GM12892 (cell line): ENCODE results near the gene APC2.

Experiments
- POLR2A ChIP-seq: IDR thresholded peaks from 2 replicates; pipeline ENCODE4 v1.6.1; 2011; ENCODE audit warnings: low read depth, low read length, control low read depth
- POLR2AphosphoS5 ChIP-seq: IDR thresholded peaks from 2 replicates; pipeline ENCODE4 v1.6.1; 2011; ENCODE audit warnings: low read depth, low read length, control low read depth

DNA sequence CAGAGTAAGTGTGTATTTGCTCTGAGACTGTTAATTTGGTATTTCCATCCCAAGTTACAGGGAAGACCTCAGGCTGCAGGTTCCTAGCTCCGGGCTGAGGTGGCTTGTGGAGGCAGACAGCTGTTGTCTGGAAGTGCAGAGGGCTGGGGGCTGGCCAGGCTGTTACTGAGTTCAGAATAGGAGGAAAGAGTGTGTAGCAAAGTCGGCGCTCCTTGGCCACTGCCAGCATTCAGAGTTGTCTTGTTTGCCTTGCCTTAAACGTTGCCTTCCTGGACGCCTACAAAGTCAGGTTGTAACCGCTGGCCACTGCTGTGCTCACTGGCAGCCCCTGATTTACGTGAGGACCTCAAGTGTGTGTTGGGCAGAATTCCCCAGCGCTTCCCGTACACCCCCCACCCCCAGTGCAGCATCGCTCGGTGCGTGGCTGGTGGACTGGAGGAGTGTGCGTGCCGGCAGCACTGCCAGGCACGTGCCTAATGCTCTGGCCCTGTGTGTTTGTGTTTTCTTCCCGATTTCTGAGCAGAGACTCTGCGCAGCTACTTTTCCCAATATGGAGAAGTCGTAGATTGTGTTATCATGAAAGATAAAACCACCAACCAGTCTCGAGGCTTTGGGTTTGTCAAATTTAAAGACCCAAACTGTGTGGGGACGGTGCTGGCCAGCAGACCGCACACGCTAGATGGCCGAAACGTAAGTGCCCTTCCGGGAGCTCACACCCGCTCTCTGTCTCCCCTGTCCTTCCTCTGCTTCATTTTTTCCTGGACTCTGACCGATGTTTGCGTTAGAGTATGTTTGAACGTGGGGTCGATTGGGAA, 32.0 kb upstream of the APC2 start:
- TF ChIP-seq POLR2A (no peak), POLR2AphosphoS5 (no peak)
